HG02571 (cell line): ENCODE results near the gene OR52B2.

Experiments
- ATAC-seq: cut with Tn5 transposase; IDR thresholded peaks from one replicate; pipeline ENCODE4 v1.9.1; 2021; ENCODE audit warnings: mild to moderate bottlenecking, moderate library complexity; ENCODE audit not compliant: unreplicated experiment

OR52B2 gene

GRCh38 chr11:6170226-6170625, at the start of gene OR52B2:
OR52B2 (minus strand) TSS chr11:6170326; CDS start chr11:6170326, 0 bp downstream.
- no peak for ATAC-seq

- ATAC-seq, result no peak
Measured at GRCh38 chr11:6219359-6219758, 49.2 kb upstream of the OR52B2 start.

DNA sequence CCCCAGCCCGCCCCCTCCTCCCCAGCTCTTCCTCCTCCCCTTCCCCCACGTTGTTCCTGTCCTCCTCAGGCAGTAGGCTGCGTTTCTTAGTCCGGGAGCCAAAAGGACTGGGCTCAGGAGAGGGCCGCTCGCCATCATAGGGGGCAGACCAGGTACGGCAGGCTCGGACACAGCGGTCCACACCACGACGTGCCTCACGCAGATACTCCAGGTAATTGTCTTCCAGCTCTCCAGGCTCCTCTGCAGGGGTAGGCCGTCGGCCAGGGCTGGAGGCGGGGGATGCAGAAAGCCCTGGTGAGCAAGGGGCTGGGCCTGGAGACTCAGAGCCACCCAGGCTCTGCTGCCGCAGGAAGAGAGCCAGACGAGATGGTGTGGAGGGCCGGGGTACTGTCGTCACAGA, 47.6 kb upstream of the OR52B2 start:
- no peak for ATAC-seq

GRCh38 chr11:6216501-6216900, 46.4 kb upstream of the OR52B2 start:
- ATAC-seq, result no peak

- ATAC-seq, result no peak
Measured at GRCh38 chr11:6214530-6214929, 44.4 kb upstream of the OR52B2 start.

GRCh38 chr11:6210274-6210955, 40.3 kb upstream of the OR52B2 start:
- no peak for ATAC-seq

DNA sequence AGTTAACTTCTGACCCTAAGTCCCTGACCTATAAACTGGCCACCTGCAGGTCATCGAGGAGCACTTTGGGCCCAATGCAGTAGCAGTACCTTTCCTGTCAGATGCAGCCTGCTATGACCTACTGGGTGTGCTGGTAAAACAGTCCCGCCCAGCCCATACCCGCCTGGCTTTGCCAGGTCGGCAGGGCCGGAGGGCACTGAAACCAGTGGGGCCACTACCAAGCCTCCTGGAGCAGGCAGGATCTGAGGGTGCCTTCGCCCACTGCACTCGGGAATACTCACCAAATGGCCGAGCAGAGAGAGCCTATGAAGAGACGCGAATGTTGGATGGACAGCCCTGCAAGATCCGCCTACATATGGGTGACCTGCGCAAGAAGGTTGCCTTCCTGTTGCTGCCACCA, 39.7 kb upstream of the OR52B2 start:
- ATAC-seq, result no peak

GRCh38 chr11:6206456-6207180, 36.5 kb upstream of the OR52B2 start:
- no peak for ATAC-seq

DNA sequence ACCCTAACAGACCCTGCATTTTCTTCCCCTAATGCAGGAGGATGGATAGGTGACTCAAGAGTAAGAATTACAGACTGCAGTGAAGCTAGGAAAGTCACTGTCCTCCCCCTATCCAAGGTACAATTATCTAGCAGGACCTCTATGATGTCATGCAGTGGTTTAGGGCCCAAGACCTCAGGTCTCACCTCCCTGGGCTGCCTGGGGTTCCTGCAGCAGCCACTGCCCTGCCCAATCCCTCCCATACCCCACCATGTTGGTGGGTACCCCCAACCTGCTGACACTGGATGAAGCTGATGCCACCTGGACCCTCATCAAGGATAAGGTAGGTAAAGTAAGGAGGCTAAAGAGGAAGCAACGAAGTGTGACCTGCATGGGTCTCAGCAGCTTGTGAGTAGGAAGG, 35.2 kb upstream of the OR52B2 start, which contains the start of gene C11orf42:
TSS of gene C11orf42 (plus strand) at position 192 of the 400 bp plus-strand sequence. CDS start at position 251, 59 bp downstream.
- ATAC-seq, result no peak

DNA sequence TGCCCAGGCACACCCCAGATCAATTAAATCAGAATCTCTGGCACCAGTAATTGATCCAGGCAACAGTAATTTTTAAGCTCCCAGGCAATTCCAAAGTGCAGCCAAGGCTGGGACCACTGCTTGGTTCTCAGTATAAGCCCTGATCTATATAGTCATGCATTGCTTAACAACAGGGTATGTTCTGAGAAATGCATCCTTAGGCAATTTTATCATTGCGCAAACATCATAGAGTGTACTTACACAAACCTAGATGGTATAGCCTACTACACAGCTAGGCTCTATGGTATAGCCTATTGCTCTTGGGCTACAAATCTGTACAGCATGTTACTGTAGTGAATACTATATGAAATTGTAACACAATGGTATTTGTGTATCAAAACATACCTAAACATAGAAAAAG, 34.6 kb upstream of the OR52B2 start:
- ATAC-seq, result no peak

DNA sequence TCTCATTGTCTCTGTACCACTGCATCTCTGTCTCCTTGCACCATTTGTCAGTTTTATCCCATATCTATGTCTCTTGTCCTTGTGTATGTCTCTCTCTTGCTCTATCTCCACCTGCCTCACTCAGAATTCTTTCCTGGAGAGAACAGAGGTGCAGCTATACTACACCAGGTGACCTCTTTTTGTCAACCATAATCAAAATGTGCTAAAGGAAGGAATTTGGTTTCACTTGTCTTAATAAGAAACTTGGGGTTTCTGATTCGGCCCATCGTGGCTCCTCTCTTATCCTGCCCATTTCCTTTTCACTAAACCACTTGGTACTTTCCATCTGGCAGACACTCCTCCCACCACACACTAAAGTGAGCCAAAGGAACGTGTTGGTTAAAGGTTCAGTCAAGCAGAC, 33.2 kb upstream of the OR52B2 start:
- ATAC-seq, result no peak

DNA sequence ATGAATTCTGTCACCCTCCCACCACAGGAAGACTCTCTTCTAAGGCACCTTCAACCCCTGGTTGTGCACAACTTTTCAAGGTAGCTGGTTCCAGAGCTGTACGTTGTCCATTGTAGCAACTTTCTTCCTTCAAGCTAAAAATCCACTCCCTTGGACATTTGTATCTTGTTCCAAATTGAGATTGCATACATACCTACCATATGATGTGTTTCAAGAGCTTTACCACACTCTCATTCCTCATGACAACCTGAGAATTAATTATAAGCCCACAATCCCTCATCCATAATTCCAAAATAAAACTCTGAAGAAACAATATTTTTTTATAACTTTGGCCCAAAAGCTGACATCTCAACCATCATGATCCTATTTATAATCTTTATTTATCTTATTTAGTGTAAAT, 31.9 kb upstream of the OR52B2 start:
- no peak for ATAC-seq

DNA sequence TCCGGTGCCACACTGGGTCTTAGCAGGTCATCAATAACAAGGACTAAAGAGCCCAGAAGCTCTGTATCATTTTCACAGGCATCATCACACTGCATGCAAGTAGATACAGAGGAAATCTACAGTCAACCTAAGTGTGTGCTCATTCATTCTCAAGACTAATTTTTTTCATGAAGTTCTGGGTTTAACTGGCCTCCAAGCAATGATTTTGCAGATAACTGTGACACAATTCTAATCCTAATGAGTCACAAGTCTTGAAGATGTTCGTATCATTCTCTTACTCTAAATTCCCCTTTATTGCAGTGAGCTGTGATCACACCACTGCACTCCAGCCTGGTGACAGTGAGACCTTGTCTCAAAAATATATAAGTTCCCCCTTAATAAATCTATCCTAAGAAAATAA, 31.4 kb upstream of the OR52B2 start:
- no peak for ATAC-seq

- ATAC-seq, result no peak
Measured at GRCh38 chr11:6200975-6201374, 30.8 kb upstream of the OR52B2 start.

- no peak for ATAC-seq
Measured at GRCh38 chr11:6199174-6199810, 29.2 kb upstream of the OR52B2 start, which contains the start of gene OR52W1. OR52W1 (plus strand) TSS chr11:6199224; CDS start chr11:6199224, 0 bp downstream.

DNA sequence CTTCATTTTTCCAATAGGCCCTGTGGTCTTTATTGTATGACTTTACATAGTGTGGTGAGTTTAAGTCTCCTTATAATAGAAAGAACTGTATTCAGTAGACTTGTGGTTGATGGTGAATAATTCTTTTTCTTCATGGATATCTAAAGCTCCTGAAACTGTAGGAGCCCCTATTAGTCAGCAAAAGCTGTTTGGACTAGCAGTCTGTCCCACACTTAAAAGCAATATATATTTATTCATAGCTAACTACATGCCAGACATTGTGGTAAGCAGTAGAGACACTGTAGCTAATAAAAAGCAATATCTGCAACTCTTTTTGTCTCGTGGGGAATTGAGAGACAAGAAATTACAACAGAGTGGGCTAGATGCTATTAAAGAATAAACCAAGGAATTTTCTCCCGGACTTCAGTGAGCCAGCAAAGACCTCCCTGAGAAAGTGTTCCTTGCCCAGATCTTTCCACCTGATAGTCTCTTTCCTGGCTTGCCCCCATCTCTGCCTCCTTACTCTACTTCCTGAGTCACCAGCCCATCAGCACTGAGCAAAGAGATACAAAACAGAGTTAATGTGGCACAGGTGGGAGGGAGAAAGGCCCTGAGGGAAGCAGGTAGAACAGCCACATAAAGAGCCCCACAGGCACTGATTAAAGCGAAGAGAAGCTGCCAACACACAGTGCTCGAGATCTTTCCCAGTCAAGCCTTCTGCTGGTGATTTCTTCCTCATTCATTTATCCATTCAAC, 27.5 kb upstream of the OR52B2 start:
- ATAC-seq, result no peak

DNA sequence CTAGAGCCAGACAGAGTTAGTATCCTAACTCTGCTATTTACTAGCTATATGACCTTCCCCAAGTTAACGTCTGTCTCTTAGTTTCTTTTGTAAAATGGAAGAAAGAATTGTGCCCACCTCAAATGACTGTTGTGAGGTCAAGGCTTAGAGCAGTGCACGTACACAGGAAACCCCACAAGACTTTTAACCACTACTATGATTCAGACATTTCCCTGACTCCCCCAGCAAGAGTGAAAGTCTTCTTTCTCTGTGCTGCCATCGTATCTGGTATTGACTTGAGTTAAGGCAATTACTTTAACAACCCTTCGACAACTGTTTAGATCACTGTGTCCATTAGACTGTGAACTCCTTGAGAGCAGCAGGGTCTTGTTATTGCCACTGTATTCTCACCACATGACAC, 26.3 kb upstream of the OR52B2 start:
- no peak for ATAC-seq

- ATAC-seq, result no peak
Measured at GRCh38 chr11:6194065-6194581, 24.0 kb upstream of the OR52B2 start.

DNA sequence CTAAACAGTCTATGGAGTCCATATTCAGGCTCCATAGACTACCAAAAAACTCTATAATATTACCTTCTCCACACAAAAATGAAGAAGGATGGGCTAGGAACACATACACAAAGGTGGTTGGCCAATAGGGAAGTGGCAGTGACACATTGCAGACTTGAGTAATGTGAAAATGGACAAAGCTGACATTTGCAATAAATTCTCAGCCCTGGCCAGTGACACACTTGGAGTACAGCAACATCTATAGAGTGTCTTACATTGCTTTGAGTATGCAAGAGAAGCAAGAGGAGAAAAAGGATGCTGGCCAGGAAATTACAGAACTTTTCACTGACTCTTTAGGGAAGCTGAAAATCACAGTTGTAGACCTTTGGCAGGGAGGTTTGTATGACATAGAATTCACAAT, 21.6 kb upstream of the OR52B2 start:
- no peak for ATAC-seq

GRCh38 chr11:6175440-6175839, 5.3 kb upstream of the OR52B2 start:
- no peak for ATAC-seq
